Ishikawa (cell line): ENCODE results near the gene DAB2IP.

Experiments
- CREB1 ChIP-seq: IDR thresholded peaks from 2 replicates; pipeline ENCODE4 v1.6.1; 2012; ENCODE audit warnings: low read depth
- EGR1 ChIP-seq: IDR thresholded peaks from 2 replicates; pipeline ENCODE4 v1.6.1; 2012
- EP300 ChIP-seq: IDR thresholded peaks from 2 replicates; pipeline ENCODE4 v1.6.1; 2012; ENCODE audit warnings: borderline replicate concordance
- MAX ChIP-seq: IDR thresholded peaks from 2 replicates; pipeline ENCODE4 v1.6.1; 2012
- NFIC ChIP-seq: IDR thresholded peaks from 2 replicates; pipeline ENCODE4 v1.6.1; 2012
- RAD21 ChIP-seq: IDR thresholded peaks from 2 replicates; pipeline ENCODE4 v1.6.1; 2012; ENCODE audit warnings: low read depth
- REST ChIP-seq: IDR thresholded peaks from 2 replicates; pipeline ENCODE4 v1.6.1; 2012; ENCODE audit warnings: low read depth, mild to moderate bottlenecking
- TAF1 ChIP-seq: IDR thresholded peaks from 2 replicates; pipeline ENCODE4 v1.6.1; 2012; ENCODE audit warnings: low read depth, mild to moderate bottlenecking
- TEAD4 ChIP-seq: IDR thresholded peaks from 2 replicates; pipeline ENCODE4 v1.6.1; 2012
- YY1 ChIP-seq: IDR thresholded peaks from 2 replicates; pipeline ENCODE4 v1.6.1; 2012; ENCODE audit warnings: low read depth

GRCh38 chr9:121613009-121613752 lies 38.3 kb upstream of the DAB2IP start:
- TF ChIP-seq REST, result no peak
- no peak for TF ChIP-seq YY1
- TF ChIP-seq MAX, result peak; percentile 58
- TF ChIP-seq TEAD4, result no peak
- TF ChIP-seq TAF1, result no peak
- TF ChIP-seq EGR1, result no peak
- TF ChIP-seq EP300, result no peak
- TF ChIP-seq RAD21, result no peak
- TF ChIP-seq CREB1, result no peak
- TF ChIP-seq NFIC, result no peak
